Fibroblast of pulmonary artery (primary cell): Measurements from ENCODE around the gene SH3GL1.

Experiments
- DNase-seq: peaks from one replicate; pipeline ENCODE4 v3.0.0-alpha.2; 2010; ENCODE audit warnings: low read depth
- H3K4me3 ChIP-seq: replicated peaks from 2 replicates; pipeline ENCODE4 v1.5.1; 2011; ENCODE audit warnings: low read depth, mild to moderate bottlenecking, control low read depth, low read length, moderate library complexity
- CTCF ChIP-seq: IDR thresholded peaks from 2 replicates; pipeline ENCODE4 v1.5.1; 2011; ENCODE audit warnings: mild to moderate bottlenecking, control low read depth, low read length, inconsistent platforms; ENCODE audit errors: missing control alignments

Gene SH3GL1

GRCh38 chr19:4439243-4439642 lies 38.9 kb upstream of the SH3GL1 start:
- H3K4me3 ChIP-seq = no peak overlapping the region
- TF ChIP-seq CTCF = no peak
- DNase-seq = no peak

DNA sequence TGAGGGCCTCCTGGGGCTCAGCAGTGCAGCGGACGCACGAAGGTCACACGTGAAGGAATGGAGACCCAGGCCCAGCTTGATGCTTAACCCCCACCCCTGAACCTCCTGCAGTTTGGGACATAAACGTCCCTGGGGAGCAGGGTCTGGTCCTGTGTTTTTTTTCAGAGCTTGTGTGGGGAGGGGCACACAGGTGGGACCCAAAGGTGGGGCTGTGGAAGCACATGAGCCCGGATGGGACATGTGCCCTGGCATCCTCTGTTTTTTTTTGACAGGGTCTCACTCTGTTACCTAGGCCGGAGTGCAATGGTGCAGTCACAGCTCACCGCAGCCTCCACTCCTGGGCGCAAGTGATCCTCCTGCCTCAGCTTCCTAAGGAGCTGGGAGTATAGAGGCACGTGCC lies 36.8 kb upstream of the SH3GL1 start:
- H3K4me3 ChIP-seq = no peak overlapping the region
- TF ChIP-seq CTCF = no peak
- no peak for DNase-seq

GRCh38 chr19:4436231-4436630 lies 35.9 kb upstream of the SH3GL1 start:
- DNase-seq = no peak
- TF ChIP-seq CTCF = no peak
- no peak overlapping the region for H3K4me3 ChIP-seq

DNA sequence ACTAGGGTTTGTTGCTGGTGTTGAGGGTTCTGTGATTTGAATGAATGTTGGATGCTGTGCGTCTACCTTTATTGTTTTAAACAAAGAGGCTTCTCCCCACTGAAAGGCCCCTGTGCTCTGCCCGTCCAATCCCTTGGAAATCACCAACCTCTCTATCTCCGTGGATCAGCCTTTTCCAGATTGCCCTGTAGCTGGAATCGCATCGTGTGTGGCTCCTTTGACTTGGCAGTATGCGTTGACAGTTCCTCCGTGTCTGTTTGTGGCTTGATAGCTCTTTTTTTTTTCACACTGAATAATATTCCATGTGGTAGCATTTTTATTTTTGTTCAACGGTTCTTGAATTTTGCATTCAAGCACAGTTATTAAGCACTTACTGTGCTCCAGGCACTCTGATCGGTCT lies 34.0 kb upstream of the SH3GL1 start:
- no peak for DNase-seq
- no peak overlapping the region for H3K4me3 ChIP-seq
- TF ChIP-seq CTCF = no peak

GRCh38 chr19:4432918-4433506 lies 32.7 kb upstream of the SH3GL1 start:
- TF ChIP-seq CTCF = no peak
- no peak overlapping the region for H3K4me3 ChIP-seq
- no peak for DNase-seq

DNA sequence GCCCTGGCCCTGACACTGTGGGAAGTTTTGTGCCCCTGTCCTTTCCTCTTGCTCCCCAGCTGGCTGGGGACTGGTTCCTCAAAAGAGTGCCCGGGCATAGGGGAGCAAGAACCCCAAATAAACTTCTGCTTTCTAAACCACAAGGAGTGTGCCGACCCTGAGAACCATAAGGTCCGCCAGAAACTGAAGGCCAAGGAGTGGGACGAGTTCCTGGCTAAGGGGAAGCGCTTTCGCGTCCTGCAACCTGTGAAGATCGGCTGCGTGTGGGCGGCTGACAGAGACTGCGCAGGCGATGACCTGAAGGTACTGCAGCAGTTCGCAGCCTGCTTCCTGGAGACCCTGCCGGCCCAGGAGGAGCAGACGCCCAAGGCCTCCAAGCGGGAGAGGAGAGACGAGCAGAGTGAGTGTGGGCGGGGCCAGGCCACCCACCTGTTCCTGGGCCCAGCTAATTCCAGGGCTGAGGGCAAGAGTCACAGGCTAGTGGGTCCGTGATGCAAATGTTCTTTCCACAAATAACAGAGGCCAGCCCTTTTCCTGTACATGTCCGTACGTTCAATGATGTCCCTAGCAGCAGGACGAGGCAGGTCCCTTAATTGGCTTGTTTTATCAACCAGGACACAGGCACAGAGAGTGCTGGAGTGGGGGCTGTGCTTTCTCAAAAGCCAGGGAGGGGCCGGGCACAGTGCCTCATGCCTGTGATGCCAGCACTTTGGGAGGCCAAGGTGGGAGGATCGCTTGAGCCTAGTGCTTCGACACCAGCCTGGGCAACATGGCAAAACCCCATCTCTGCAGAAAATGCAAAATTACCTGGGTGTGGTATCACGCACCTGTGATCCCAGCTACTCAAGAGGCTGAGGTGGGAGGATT lies 31.7 kb upstream of the SH3GL1 start:
- DNase-seq = no peak
- no peak for TF ChIP-seq CTCF
- no peak overlapping the region for H3K4me3 ChIP-seq
